Kidney (tissue), 14 donors: ENCODE data around the gene SLC5A10. TPM values are rescaled to one million over a fixed set of nuclear protein-coding genes. Genes with fewer than 3 reads are reported as not detected.
A peak's percentile ranks its signal among the peaks of the same experiment; 100 is the strongest.

Experiments used
- DNase-seq, 5 donors: peaks; one replicate each; pipeline ENCODE4 v3.0.0-alpha.2; 2013 to 2020
- FAIRE-seq: peaks from 2 replicates; lab custom pipeline; 2012; peaks lifted over from hg19 to GRCh38; lab: Jason Lieb, UNC
- H3K27ac ChIP-seq, 2 donors: one replicate each; pipeline ENCODE4 v1.7.0; 2013; ENCODE audit warnings: low read depth in 2 of 2, low read length in 2 of 2, inconsistent platforms in 1 of 2
- H3K27me3 ChIP-seq: one replicate; pipeline ENCODE4 v1.7.1; 2013; ENCODE audit warnings: low read length, inconsistent platforms; ENCODE audit not compliant: control insufficient read depth, insufficient read depth
- H3K36me3 ChIP-seq, 3 donors: one replicate each; pipeline versions ENCODE4 v1.7.0 to v1.7.1; 2013; ENCODE audit warnings: low read length in 3 of 3, control low read depth in 1 of 3, inconsistent platforms in 1 of 3; ENCODE audit not compliant: insufficient read depth in 3 of 3, control insufficient read depth in 2 of 3
- H3K4me1 ChIP-seq, 3 donors: one replicate each; pipeline versions ENCODE4 v1.7.0 to v1.7.1; 2013; ENCODE audit warnings: low read length in 3 of 3, inconsistent platforms in 1 of 3, low read depth in 1 of 3; ENCODE audit not compliant: control insufficient read depth in 2 of 3, insufficient read depth in 2 of 3
- H3K4me3 ChIP-seq, 3 donors: one replicate each; pipeline versions ENCODE4 v1.7.0 to v1.8.1; 2013; ENCODE audit warnings: low read length in 3 of 3, control low read depth in 1 of 3, inconsistent platforms in 1 of 3
- H3K9ac ChIP-seq, 3 donors: one replicate each; pipeline versions ENCODE4 v1.7.0 to v1.7.1; 2013; ENCODE audit warnings: low read length in 3 of 3, control low read depth in 1 of 3, inconsistent platforms in 1 of 3
- H3K9me3 ChIP-seq, 3 donors: one replicate each; pipeline versions ENCODE4 v1.7.0 to v1.7.1; 2013; ENCODE audit warnings: low read length in 3 of 3, control low read depth in 1 of 3, inconsistent platforms in 1 of 3; ENCODE audit not compliant: control insufficient read depth in 2 of 3, insufficient read depth in 1 of 3
- intact Hi-C: fragments of 100-400 bp; cut with DNase I; formaldehyde crosslinking; loops from one replicate; pipeline ENCODE4 v1.11.1; 2022
- polyA plus RNA-seq: library from polyadenylated mRNA; stranded (reverse); fragments of 350-450 nt; fragmentation: Illumina TruSeq; extraction: RNeasy Lipid Tissue Mini Kit (QIAGEN cat#74804); gene quantifications from one replicate; pipeline ENCODE4 v1.2.3, GENCODE V29; 2014; ENCODE audit warnings: low read depth, low replicate concordance; ENCODE audit not compliant: insufficient read depth
- total RNA-seq: library from RNA; stranded (reverse); fragmentation: NEBNext Ultra II Directional; extraction: Animal tissue kit (Norgen Biotek cat#: 25700); gene quantifications from one replicate; pipeline ENCODE4 v1.2.1, GENCODE V29; 2021
- TF ChIP-seq, protein P1 (sequence below): IDR thresholded peaks from 3 replicates; pipeline ENCODE4 v1.5.1; 2012; ENCODE audit warnings: mild to moderate bottlenecking, moderate library complexity, borderline replicate concordance; ENCODE audit not compliant: insufficient read depth; ENCODE audit errors: extremely low read depth
- donor health status: control.
- donor health status: control.
- donor health status: control.
- donor health status: control.
- donor health status: control.
- donor health status: DM: yes; HTN: yes; CAD: no.
- donor health status: Normal renal cell carcinoma (clear cell type).

Gene SLC5A10
- total and polyA plus RNA-seq, 2 donors from 2014 or later = 9.7 to 16.5 TPM

DNA sequence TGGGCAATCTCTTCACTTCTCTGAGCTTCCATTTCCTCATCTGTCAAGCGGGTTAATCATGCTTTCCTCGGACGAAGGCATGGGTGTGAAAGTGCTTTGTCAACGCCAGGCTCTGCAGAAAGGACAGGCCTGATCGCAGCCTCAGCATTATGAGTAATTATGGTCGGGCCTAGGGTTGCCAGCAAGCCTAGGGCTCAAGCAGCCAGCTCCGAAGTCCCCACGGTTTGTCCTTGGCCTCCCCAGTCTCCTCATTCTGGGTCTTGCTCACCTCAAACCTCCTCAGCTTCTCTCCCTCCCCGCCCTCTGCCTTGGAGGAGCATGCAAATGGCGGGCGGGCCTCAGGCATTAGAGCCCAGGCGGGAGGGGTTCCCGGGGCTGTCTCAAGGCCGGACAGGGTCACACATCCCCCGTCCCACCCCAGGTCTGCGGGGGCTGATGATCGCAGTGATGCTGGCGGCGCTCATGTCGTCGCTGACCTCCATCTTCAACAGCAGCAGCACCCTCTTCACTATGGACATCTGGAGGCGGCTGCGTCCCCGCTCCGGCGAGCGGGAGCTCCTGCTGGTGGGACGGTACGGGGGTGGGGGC, 62.8 kb downstream of the SLC5A10 start:
- Histone ChIP-seq H3K9me3 (no peaks in the 10 kb centered on the region), H3K27ac (no peak overlapping the region), H3K36me3 (no peaks in the 10 kb centered on the region), H3K4me1 (no peaks in the 10 kb centered on the region), H3K9ac (no peak overlapping the region), H3K27me3 (no peaks in the 10 kb centered on the region), H3K4me3 (no peak overlapping the region)
- TF ChIP-seq, protein P1, sequence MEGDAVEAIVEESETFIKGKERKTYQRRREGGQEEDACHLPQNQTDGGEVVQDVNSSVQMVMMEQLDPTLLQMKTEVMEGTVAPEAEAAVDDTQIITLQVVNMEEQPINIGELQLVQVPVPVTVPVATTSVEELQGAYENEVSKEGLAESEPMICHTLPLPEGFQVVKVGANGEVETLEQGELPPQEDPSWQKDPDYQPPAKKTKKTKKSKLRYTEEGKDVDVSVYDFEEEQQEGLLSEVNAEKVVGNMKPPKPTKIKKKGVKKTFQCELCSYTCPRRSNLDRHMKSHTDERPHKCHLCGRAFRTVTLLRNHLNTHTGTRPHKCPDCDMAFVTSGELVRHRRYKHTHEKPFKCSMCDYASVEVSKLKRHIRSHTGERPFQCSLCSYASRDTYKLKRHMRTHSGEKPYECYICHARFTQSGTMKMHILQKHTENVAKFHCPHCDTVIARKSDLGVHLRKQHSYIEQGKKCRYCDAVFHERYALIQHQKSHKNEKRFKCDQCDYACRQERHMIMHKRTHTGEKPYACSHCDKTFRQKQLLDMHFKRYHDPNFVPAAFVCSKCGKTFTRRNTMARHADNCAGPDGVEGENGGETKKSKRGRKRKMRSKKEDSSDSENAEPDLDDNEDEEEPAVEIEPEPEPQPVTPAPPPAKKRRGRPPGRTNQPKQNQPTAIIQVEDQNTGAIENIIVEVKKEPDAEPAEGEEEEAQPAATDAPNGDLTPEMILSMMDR = no peak
- DNase-seq (peak in 1 of 5 donors; percentile 69), FAIRE-seq (no peak)
- intact Hi-C loops = no loop called here

DNA sequence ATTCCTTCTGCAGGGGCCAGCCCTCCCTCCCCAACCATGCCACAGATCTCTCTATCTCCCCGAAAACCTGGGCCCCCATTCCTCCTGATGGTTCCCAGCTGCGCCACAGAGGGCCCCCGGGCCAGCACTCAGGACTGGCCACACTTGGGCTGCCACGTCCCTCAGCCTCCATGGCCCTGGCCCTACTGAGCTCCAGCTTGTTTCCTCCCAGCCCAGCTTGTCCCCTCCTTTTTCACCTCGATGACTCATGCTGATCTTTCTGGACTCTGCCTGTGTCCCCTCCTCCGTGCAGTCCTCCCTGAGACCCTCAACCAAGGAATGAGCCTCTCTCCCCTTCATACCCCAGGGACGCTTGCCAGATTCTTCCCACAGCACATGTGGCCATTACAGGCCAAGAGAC, 63.5 kb downstream of the SLC5A10 start:
- H3K27ac ChIP-seq = no peak overlapping the region
- no peak overlapping the region for H3K9ac ChIP-seq
- H3K27me3 ChIP-seq = no peaks in the 10 kb centered on the region
- no peaks in the 10 kb centered on the region for H3K36me3 ChIP-seq
- intact Hi-C loops = no loop called here
- TF ChIP-seq, protein P1 = no peak
- H3K9me3 ChIP-seq = no peaks in the 10 kb centered on the region
- FAIRE-seq = no peak
- no peak overlapping the region for H3K4me3 ChIP-seq
- H3K4me1 ChIP-seq = no peaks in the 10 kb centered on the region
- peak in 1 of 5 donors; percentile 63 for DNase-seq

DNA sequence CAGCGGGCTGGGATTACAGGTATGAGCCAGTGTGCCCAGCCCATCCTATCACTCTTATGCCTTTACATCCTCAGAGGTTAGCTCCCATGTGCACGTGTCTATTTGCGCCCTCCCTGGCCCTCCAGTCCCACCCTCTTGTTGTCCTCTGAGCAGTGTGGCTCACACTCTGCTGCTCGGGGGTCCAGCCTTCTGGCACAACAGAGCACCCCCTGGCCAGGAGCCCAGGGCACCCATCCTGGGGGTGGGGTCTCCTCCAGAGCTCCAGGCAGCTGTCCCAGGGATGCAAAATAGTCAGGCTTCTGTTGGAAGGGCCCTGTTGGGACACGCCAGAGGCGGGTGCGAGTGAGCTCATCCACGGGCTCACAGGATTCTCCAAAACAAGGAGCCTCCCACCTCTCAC, 64.3 kb downstream of the SLC5A10 start:
- TF ChIP-seq, protein P1 = no peak

DNA sequence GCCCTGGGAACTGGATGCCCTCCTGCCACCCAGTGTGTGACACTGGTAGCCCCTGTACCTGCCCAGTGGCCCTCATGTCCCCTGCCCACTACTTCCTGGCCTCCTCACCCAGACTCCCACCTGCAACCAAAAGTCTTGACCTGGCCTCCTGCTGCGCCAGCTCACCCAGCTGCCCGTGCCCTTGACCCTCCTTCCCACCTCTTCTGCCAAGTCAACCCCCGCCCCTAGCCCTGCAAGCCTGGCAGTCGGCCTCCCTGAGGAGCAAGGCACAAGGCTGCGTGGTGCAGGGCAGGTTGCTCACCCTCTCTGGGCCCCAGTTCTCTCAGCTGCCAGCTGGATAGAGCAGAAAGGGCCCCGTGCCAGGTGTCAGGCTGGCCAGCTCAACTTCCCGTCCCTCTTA, 64.9 kb downstream of the SLC5A10 start:
- intact Hi-C loops = no loop called here
- FAIRE-seq (no peak), DNase-seq (peak in 1 of 5 donors; percentile 50)
- Histone ChIP-seq H3K9me3 (no peaks in the 10 kb centered on the region), H3K27me3 (no peaks in the 10 kb centered on the region), H3K9ac (no peak overlapping the region), H3K4me3 (no peak overlapping the region), H3K4me1 (no peaks in the 10 kb centered on the region), H3K36me3 (no peaks in the 10 kb centered on the region), H3K27ac (no peak overlapping the region)
- TF ChIP-seq, protein P1 = no peak

More for the DNA sequence above, 64.3 kb downstream of the SLC5A10 start:
- H3K27ac ChIP-seq = no peak overlapping the region
- DNase-seq = peak in 1 of 5 donors; percentile 63
- FAIRE-seq = no peak
- H3K9me3 ChIP-seq = no peaks in the 10 kb centered on the region
- H3K9ac ChIP-seq = no peak overlapping the region
- H3K36me3 ChIP-seq = no peaks in the 10 kb centered on the region
- no peaks in the 10 kb centered on the region for H3K27me3 ChIP-seq
- H3K4me3 ChIP-seq = no peak overlapping the region
- intact Hi-C loops = no loop called here
- H3K4me1 ChIP-seq = no peaks in the 10 kb centered on the region
